ENCODE measurements around the gene PLXDC2. TPM values are rescaled to one million over a fixed set of nuclear protein-coding genes. Genes with fewer than 3 reads are reported as not detected.

The PLXDC2 gene
- total and polyA plus RNA-seq, 10 of the 15 experiments (the other 5 are each of a cell fraction or from before 2014, with no cell fraction given), result 0.05 to 1.8 (median 0.14) TPM; not detected in 2

DNA sequence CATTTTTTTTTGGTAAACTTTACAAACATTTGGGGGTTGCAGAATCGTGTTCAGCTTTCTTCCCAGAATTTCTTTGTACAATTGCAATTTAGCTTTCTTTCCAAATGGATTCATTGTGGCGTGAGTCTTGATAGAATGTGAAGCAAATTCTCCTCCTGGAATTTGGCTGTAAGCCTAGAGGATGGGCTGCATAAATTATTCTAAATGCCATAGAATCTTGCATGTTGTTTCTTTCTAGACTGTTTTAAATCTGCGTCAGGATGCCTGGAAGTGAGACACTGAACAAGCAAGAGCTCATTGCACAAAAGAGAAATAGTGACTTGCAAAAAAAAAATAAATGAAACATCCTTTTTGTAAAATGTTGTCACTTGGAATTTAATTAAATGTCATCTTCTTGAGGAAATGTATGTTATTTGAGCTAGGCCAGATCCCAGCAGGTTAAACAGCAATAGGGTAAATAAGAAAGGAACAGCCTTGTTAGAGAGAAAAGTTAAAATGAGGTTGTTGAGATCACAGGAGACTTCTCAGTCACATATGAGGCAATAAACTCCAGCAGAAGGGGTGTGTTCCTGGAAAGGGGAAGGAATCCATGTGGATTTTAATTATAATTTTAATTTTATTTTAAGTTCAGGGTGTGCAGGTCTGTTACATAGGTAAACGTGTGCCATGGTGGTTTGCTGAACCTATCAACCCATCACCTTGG is 483.0 kb downstream of the PLXDC2 start:
- Histone ChIP-seq H3K4me2 (ENCODE audit: control insufficient read depth, insufficient read depth) (no peak overlapping the region), H3K36me3 (ENCODE audit: control insufficient read depth in 2 of 2, insufficient read depth in 2 of 2, low read length in 1 of 2) (no peaks in the 10 kb centered on the region), H3K27me3 (replicated peaks in 1 of 2; ENCODE audit: control insufficient read depth in 2 of 2, insufficient read depth in 2 of 2, low read length in 1 of 2) (no peaks in the 10 kb centered on the region), H3K79me2 (ENCODE audit: control insufficient read depth, insufficient read depth, low read length) (no peaks in the 10 kb centered on the region), H4K20me1 (ENCODE audit: control insufficient read depth, insufficient read depth) (no peaks in the 10 kb centered on the region), H2AFZ (ENCODE audit: control insufficient read depth, low read depth, low read length) (no peak overlapping the region), H3K4me1 (ENCODE audit: control insufficient read depth, insufficient read depth, low read length) (no peaks in the 10 kb centered on the region), H3K4me3 (no peak overlapping the region), H3K9ac (ENCODE audit: control insufficient read depth, insufficient read depth, low read length) (no peak overlapping the region), H3K27ac (ENCODE audit: control insufficient read depth, insufficient read depth) (no peak overlapping the region), H3K9me3 (replicated peaks; ENCODE audit: control insufficient read depth, insufficient read depth, low read length) (no peaks in the 10 kb centered on the region)
- ChIA-PET SMC1A (ENCODE audit: uncharacterized antibody, unreplicated experiment) (no interaction called here), POLR2A (no interaction called here), CTCF (no interaction called here), RAD21 (ENCODE audit: unreplicated experiment) (no interaction called here)
- intact Hi-C loops (cut with micrococcal nuclease; ENCODE audit: unreplicated experiment), result no loop called here
- ATAC-seq, result no peak
- in situ Hi-C loops (cut with MboI), result no loop called here
- no TSS peak for BruUV-seq (replicated peaks)
- TF ChIP-seq RCOR1 (conservative IDR thresholded peaks at IDR 0.05; ENCODE audit: low read depth, low read length) (no peak), SUPT20H (IDR thresholded peaks at IDR 0.05; ENCODE audit: borderline replicate concordance, control insufficient read depth, low read depth, low read length) (no peak), POLR2AphosphoS5 (IDR thresholded peaks at IDR 0.05; ENCODE audit: low read length) (no peak), CBX5 (IDR thresholded peaks at IDR 0.05; ENCODE audit: low read depth) (no peak), ASH2L (IDR thresholded peaks at IDR 0.05; ENCODE audit: borderline replicate concordance, low read depth) (no peak), HCFC1 (IDR thresholded peaks at IDR 0.05; ENCODE audit: low read length) (no peak), FOXK2 (IDR thresholded peaks at IDR 0.05) (no peak), SMC3 (IDR thresholded peaks at IDR 0.05; ENCODE audit: borderline replicate concordance, low read length) (no peak)
- TF ChIP-seq, protein P1, sequence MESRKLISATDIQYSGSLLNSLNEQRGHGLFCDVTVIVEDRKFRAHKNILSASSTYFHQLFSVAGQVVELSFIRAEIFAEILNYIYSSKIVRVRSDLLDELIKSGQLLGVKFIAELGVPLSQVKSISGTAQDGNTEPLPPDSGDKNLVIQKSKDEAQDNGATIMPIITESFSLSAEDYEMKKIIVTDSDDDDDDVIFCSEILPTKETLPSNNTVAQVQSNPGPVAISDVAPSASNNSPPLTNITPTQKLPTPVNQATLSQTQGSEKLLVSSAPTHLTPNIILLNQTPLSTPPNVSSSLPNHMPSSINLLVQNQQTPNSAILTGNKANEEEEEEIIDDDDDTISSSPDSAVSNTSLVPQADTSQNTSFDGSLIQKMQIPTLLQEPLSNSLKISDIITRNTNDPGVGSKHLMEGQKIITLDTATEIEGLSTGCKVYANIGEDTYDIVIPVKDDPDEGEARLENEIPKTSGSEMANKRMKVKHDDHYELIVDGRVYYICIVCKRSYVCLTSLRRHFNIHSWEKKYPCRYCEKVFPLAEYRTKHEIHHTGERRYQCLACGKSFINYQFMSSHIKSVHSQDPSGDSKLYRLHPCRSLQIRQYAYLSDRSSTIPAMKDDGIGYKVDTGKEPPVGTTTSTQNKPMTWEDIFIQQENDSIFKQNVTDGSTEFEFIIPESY (IDR thresholded peaks at IDR 0.05), result no peak
- TF ChIP-seq, protein P2, sequence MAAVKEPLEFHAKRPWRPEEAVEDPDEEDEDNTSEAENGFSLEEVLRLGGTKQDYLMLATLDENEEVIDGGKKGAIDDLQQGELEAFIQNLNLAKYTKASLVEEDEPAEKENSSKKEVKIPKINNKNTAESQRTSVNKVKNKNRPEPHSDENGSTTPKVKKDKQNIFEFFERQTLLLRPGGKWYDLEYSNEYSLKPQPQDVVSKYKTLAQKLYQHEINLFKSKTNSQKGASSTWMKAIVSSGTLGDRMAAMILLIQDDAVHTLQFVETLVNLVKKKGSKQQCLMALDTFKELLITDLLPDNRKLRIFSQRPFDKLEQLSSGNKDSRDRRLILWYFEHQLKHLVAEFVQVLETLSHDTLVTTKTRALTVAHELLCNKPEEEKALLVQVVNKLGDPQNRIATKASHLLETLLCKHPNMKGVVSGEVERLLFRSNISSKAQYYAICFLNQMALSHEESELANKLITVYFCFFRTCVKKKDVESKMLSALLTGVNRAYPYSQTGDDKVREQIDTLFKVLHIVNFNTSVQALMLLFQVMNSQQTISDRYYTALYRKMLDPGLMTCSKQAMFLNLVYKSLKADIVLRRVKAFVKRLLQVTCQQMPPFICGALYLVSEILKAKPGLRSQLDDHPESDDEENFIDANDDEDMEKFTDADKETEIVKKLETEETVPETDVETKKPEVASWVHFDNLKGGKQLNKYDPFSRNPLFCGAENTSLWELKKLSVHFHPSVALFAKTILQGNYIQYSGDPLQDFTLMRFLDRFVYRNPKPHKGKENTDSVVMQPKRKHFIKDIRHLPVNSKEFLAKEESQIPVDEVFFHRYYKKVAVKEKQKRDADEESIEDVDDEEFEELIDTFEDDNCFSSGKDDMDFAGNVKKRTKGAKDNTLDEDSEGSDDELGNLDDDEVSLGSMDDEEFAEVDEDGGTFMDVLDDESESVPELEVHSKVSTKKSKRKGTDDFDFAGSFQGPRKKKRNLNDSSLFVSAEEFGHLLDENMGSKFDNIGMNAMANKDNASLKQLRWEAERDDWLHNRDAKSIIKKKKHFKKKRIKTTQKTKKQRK (IDR thresholded peaks at IDR 0.05; ENCODE audit: low read depth, low read length), result no peak
- TF ChIP-seq, protein P3, sequence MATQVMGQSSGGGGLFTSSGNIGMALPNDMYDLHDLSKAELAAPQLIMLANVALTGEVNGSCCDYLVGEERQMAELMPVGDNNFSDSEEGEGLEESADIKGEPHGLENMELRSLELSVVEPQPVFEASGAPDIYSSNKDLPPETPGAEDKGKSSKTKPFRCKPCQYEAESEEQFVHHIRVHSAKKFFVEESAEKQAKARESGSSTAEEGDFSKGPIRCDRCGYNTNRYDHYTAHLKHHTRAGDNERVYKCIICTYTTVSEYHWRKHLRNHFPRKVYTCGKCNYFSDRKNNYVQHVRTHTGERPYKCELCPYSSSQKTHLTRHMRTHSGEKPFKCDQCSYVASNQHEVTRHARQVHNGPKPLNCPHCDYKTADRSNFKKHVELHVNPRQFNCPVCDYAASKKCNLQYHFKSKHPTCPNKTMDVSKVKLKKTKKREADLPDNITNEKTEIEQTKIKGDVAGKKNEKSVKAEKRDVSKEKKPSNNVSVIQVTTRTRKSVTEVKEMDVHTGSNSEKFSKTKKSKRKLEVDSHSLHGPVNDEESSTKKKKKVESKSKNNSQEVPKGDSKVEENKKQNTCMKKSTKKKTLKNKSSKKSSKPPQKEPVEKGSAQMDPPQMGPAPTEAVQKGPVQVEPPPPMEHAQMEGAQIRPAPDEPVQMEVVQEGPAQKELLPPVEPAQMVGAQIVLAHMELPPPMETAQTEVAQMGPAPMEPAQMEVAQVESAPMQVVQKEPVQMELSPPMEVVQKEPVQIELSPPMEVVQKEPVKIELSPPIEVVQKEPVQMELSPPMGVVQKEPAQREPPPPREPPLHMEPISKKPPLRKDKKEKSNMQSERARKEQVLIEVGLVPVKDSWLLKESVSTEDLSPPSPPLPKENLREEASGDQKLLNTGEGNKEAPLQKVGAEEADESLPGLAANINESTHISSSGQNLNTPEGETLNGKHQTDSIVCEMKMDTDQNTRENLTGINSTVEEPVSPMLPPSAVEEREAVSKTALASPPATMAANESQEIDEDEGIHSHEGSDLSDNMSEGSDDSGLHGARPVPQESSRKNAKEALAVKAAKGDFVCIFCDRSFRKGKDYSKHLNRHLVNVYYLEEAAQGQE (IDR thresholded peaks at IDR 0.05; ENCODE audit: low read depth, low read length), result no peak
- FAIRE-seq, result no peak
- no peak for DNase-seq (ENCODE audit: low read depth, low spot score)
- WGBS (ENCODE audit: insufficient coverage, insufficient replicate concordance, low lambda C conversion rate, missing lambda C conversion rate), result 6% methylated on average over 4 of the region's 4 CpGs
